Immature natural killer cell (primary cell): ENCODE data around the gene SPAG9. TPM values are rescaled to one million over a fixed set of nuclear protein-coding genes. Genes with fewer than 3 reads are reported as not detected.
"Not testable (repeated sequence)": the region's sequence is repeated elsewhere in the genome, so short reads cannot be mapped to it uniquely, and the experiment has no call there.

Experiments used
- DNase-seq, 3 donors: peaks; one replicate each; pipeline ENCODE4 v3.0.0; 2022; ENCODE audit warnings: mixed read lengths in 1 of 3
- H3K27ac Mint-ChIP-seq, 6 donors: one replicate each; pipeline ENCODE4 v1.8.0; 2020; ENCODE audit warnings: mixed read lengths in 6 of 6, mild to moderate bottlenecking in 5 of 6, inconsistent platforms in 4 of 6, moderate library complexity in 3 of 6
- H3K27me3 Mint-ChIP-seq, 3 donors: one replicate each; pipeline ENCODE4 v1.8.0; 2020 to 2021; ENCODE audit warnings: low read depth in 3 of 3, mild to moderate bottlenecking in 3 of 3, mixed read lengths in 3 of 3, moderate library complexity in 3 of 3, inconsistent platforms in 1 of 3
- H3K36me3 Mint-ChIP-seq, 3 donors: one replicate each; pipeline ENCODE4 v1.8.0; 2020; ENCODE audit warnings: mixed read lengths in 3 of 3, inconsistent platforms in 2 of 3, mild to moderate bottlenecking in 2 of 3
- H3K4me1 Mint-ChIP-seq, 2 donors: one replicate each; pipeline ENCODE4 v1.8.0; 2020; ENCODE audit warnings: inconsistent platforms in 2 of 2, mild to moderate bottlenecking in 2 of 2, mixed read lengths in 2 of 2, moderate library complexity in 1 of 2
- H3K4me3 Mint-ChIP-seq, 5 donors: one replicate each; pipeline ENCODE4 v1.8.0; 2020; ENCODE audit warnings: mild to moderate bottlenecking in 5 of 5, mixed read lengths in 5 of 5, inconsistent platforms in 3 of 5, moderate library complexity in 3 of 5
- H3K9me3 Mint-ChIP-seq, 6 donors: one replicate each; pipeline ENCODE4 v1.8.0; 2020; ENCODE audit warnings: mild to moderate bottlenecking in 6 of 6, mixed read lengths in 6 of 6, inconsistent platforms in 4 of 6, moderate library complexity in 3 of 6
- polyA plus RNA-seq, 3 donors: library from polyadenylated mRNA; unstranded; fragments of 300-500 nt; fragmentation: Illumina TruSeq; gene quantifications; one replicate each; pipeline ENCODE4 v1.2.3, GENCODE V29; 2021

SPAG9 gene
- polyA plus RNA-seq, 3 donors from 2014 or later: 1.4 to 7.3 (median 4.3) TPM

- Mint-ChIP-seq H3K9me3 (no peaks in the 10 kb centered on the region), H3K4me3 (no peak overlapping the region), H3K36me3 (no peaks in the 10 kb centered on the region), H3K27ac (no peak overlapping the region), H3K27me3 (peaks cover 0 to 4% (median 0%) of the 10 kb centered on the region in 3 donors), H3K4me1 (peaks cover 8 to 43% of the 10 kb centered on the region in 2 donors)
- no peak for DNase-seq
Measured at GRCh38 chr17:51087072-51087757, 33.5 kb downstream of the SPAG9 start.

GRCh38 chr17:51085150-51085805 is 35.4 kb downstream of the SPAG9 start:
- Mint-ChIP-seq H3K4me1 (peaks cover 12 to 40% of the 10 kb centered on the region in 2 donors), H3K4me3 (no peak overlapping the region), H3K27ac (no peak overlapping the region)

GRCh38 chr17:51083981-51084380 is 36.7 kb downstream of the SPAG9 start:
- Mint-ChIP-seq H3K4me3 (no peak overlapping the region), H3K27me3 (peaks cover 0 to 4% (median 0%) of the 10 kb centered on the region in 3 donors), H3K9me3 (no peaks in the 10 kb centered on the region), H3K36me3 (peaks cover 0 to under 1% (median 0%) of the 10 kb centered on the region in 3 donors), H3K4me1 (peaks cover 12 to 40% of the 10 kb centered on the region in 2 donors), H3K27ac (no peak overlapping the region)
- no peak for DNase-seq

More at GRCh38 chr17:51085150-51085805, 35.4 kb downstream of the SPAG9 start:
- Mint-ChIP-seq H3K9me3 (no peaks in the 10 kb centered on the region), H3K36me3 (no peaks in the 10 kb centered on the region), H3K27me3 (peaks cover 0 to 6% (median 0%) of the 10 kb centered on the region in 3 donors)
- no peak for DNase-seq

- H3K4me3 Mint-ChIP-seq, H3K27me3 Mint-ChIP-seq, H3K27ac Mint-ChIP-seq, H3K36me3 Mint-ChIP-seq, DNase-seq, H3K9me3 Mint-ChIP-seq: not testable (repeated sequence)
- H3K4me1 Mint-ChIP-seq: peaks cover 12 to 39% of the 10 kb centered on the region in 2 donors
Measured at GRCh38 chr17:51083364-51083763, 37.3 kb downstream of the SPAG9 start.

- Mint-ChIP-seq H3K9me3 (no peaks in the 10 kb centered on the region), H3K4me1 (peaks cover 11 to 25% of the 10 kb centered on the region in 2 donors), H3K36me3 (peaks cover 6 to 10% (median 7%) of the 10 kb centered on the region in 3 donors), H3K4me3 (no peak overlapping the region), H3K27me3 (peaks cover 0 to 4% (median 0%) of the 10 kb centered on the region in 3 donors), H3K27ac (no peak overlapping the region)
- no peak for DNase-seq
Measured at GRCh38 chr17:51079049-51079448, 41.6 kb downstream of the SPAG9 start.

- H3K9me3 Mint-ChIP-seq: no peaks in the 10 kb centered on the region
- H3K27ac Mint-ChIP-seq: no peak overlapping the region
- peaks cover 9 to 21% of the 10 kb centered on the region in 2 donors for H3K4me1 Mint-ChIP-seq
- peaks cover 6 to 13% (median 7%) of the 10 kb centered on the region in 3 donors for H3K36me3 Mint-ChIP-seq
- no peak for DNase-seq
- no peak overlapping the region for H3K4me3 Mint-ChIP-seq
- peaks cover 0 to 4% (median 0%) of the 10 kb centered on the region in 3 donors for H3K27me3 Mint-ChIP-seq
Measured at GRCh38 chr17:51078009-51078592, 42.6 kb downstream of the SPAG9 start.

GRCh38 chr17:51076821-51077220 is 43.8 kb downstream of the SPAG9 start:
- DNase-seq: no peak
- H3K4me1 Mint-ChIP-seq: peaks cover 8 to 9% of the 10 kb centered on the region in 2 donors
- H3K4me3 Mint-ChIP-seq: no peak overlapping the region
- peaks cover 6 to 13% (median 7%) of the 10 kb centered on the region in 3 donors for H3K36me3 Mint-ChIP-seq
- H3K27me3 Mint-ChIP-seq: peaks cover 0 to 4% (median 0%) of the 10 kb centered on the region in 3 donors
- H3K27ac Mint-ChIP-seq: no peak overlapping the region
- no peaks in the 10 kb centered on the region for H3K9me3 Mint-ChIP-seq

GRCh38 chr17:51071556-51071955 is 49.1 kb downstream of the SPAG9 start:
- Mint-ChIP-seq H3K36me3 (peaks cover 0 to 3% (median 0%) of the 10 kb centered on the region in 3 donors), H3K27me3 (peaks cover 0 to 1% (median 0%) of the 10 kb centered on the region in 3 donors), H3K9me3 (no peaks in the 10 kb centered on the region), H3K27ac (no peak overlapping the region), H3K4me1 (peaks cover 10 to 39% of the 10 kb centered on the region in 2 donors), H3K4me3 (no peak overlapping the region)
- no peak for DNase-seq

- Mint-ChIP-seq H3K27ac (no peak overlapping the region), H3K27me3 (peaks cover 0 to 1% (median 0%) of the 10 kb centered on the region in 3 donors), H3K36me3 (no peaks in the 10 kb centered on the region), H3K4me3 (no peak overlapping the region), H3K9me3 (no peaks in the 10 kb centered on the region), H3K4me1 (peaks cover 11 to 48% of the 10 kb centered on the region in 2 donors)
- DNase-seq: no peak
Measured at GRCh38 chr17:51065466-51065865, 55.2 kb downstream of the SPAG9 start.

- H3K36me3 Mint-ChIP-seq: no peaks in the 10 kb centered on the region
- peak overlapping the region in 4 of 6 donors; percentile 1 to 55 (median 30) for H3K27ac Mint-ChIP-seq
- H3K27me3 Mint-ChIP-seq: peaks cover 0 to 1% (median 0%) of the 10 kb centered on the region in 3 donors
Measured at GRCh38 chr17:51064061-51064735, 56.5 kb downstream of the SPAG9 start.

GRCh38 chr17:51060396-51060795 is 60.3 kb downstream of the SPAG9 start:
- Mint-ChIP-seq H3K27ac (no peak overlapping the region), H3K27me3 (peaks cover 0 to 3% (median 0%) of the 10 kb centered on the region in 3 donors), H3K4me1 (peaks cover 10 to 30% of the 10 kb centered on the region in 2 donors), H3K4me3 (no peak overlapping the region), H3K9me3 (no peaks in the 10 kb centered on the region), H3K36me3 (no peaks in the 10 kb centered on the region)
- DNase-seq: no peak

More at GRCh38 chr17:51064061-51064735, 56.5 kb downstream of the SPAG9 start:
- Mint-ChIP-seq H3K4me3 (no peak overlapping the region), H3K9me3 (no peaks in the 10 kb centered on the region), H3K4me1 (peaks cover 8 to 46% of the 10 kb centered on the region in 2 donors)
- no peak for DNase-seq

GRCh38 chr17:51059781-51060180 is 60.9 kb downstream of the SPAG9 start:
- H3K4me1 Mint-ChIP-seq: peaks cover 10 to 29% of the 10 kb centered on the region in 2 donors
- DNase-seq: no peak

GRCh38 chr17:51057534-51057933 is 63.1 kb downstream of the SPAG9 start:
- H3K4me1 Mint-ChIP-seq: peaks cover 5 to 19% of the 10 kb centered on the region in 2 donors
- no peaks in the 10 kb centered on the region for H3K9me3 Mint-ChIP-seq
- DNase-seq: no peak
- H3K4me3 Mint-ChIP-seq: no peak overlapping the region
- no peaks in the 10 kb centered on the region for H3K36me3 Mint-ChIP-seq
- peaks cover 0 to 3% (median 0%) of the 10 kb centered on the region in 3 donors for H3K27me3 Mint-ChIP-seq
- no peak overlapping the region for H3K27ac Mint-ChIP-seq

More at GRCh38 chr17:51059781-51060180, 60.9 kb downstream of the SPAG9 start:
- Mint-ChIP-seq H3K27me3 (peaks cover 0 to 3% (median 0%) of the 10 kb centered on the region in 3 donors), H3K4me3 (no peak overlapping the region), H3K36me3 (no peaks in the 10 kb centered on the region), H3K27ac (peak overlapping the region in 1 of 6 donors; percentile 19), H3K9me3 (no peaks in the 10 kb centered on the region)
